ENCODE results near the gene TTC4. TPM values are rescaled to one million over a fixed set of nuclear protein-coding genes. Genes with fewer than 3 reads are reported as not detected.

Gene TTC4
- total RNA-seq, 1 donor = 22.9 TPM

GRCh38 chr1:54695221-54695620 is 20.4 kb upstream of the TTC4 start:
- H3K4me3 ChIP-seq (ENCODE audit: low read depth, low read length) = no peak overlapping the region
- no peak for DNase-seq (ENCODE audit: low read depth)
- TF ChIP-seq CTCF (IDR thresholded peaks at IDR 0.05; ENCODE audit: insufficient read depth, low read depth, low read length) = no peak

GRCh38 chr1:54695764-54696163 is 19.9 kb upstream of the TTC4 start:
- TF ChIP-seq CTCF (IDR thresholded peaks at IDR 0.05; ENCODE audit: insufficient read depth, low read depth, low read length) = no peak
- no peak for DNase-seq (ENCODE audit: low read depth)
- H3K4me3 ChIP-seq (ENCODE audit: low read depth, low read length) = no peak overlapping the region

GRCh38 chr1:54696262-54696661 is 19.4 kb upstream of the TTC4 start:
- no peak for TF ChIP-seq CTCF (IDR thresholded peaks at IDR 0.05; ENCODE audit: insufficient read depth, low read depth, low read length)
- DNase-seq (ENCODE audit: low read depth) = no peak
- no peak overlapping the region for H3K4me3 ChIP-seq (ENCODE audit: low read depth, low read length)

- no peak overlapping the region for H3K4me3 ChIP-seq (ENCODE audit: low read depth, low read length)
- no peak for TF ChIP-seq CTCF (IDR thresholded peaks at IDR 0.05; ENCODE audit: insufficient read depth, low read depth, low read length)
- no peak for DNase-seq (ENCODE audit: low read depth)
Measured at GRCh38 chr1:54697896-54698295, 17.8 kb upstream of the TTC4 start.

GRCh38 chr1:54698346-54698745 is 17.3 kb upstream of the TTC4 start:
- H3K4me3 ChIP-seq (ENCODE audit: low read depth, low read length) = no peak overlapping the region
- no peak for DNase-seq (ENCODE audit: low read depth)
- no peak for TF ChIP-seq CTCF (IDR thresholded peaks at IDR 0.05; ENCODE audit: insufficient read depth, low read depth, low read length)

- no peak for TF ChIP-seq CTCF (IDR thresholded peaks at IDR 0.05; ENCODE audit: insufficient read depth, low read depth, low read length)
- H3K4me3 ChIP-seq (ENCODE audit: low read depth, low read length) = no peak overlapping the region
- DNase-seq (ENCODE audit: low read depth) = no peak
Measured at GRCh38 chr1:54699936-54700525, 15.6 kb upstream of the TTC4 start.

- no peak for TF ChIP-seq CTCF (IDR thresholded peaks at IDR 0.05; ENCODE audit: insufficient read depth, low read depth, low read length)
- H3K4me3 ChIP-seq (ENCODE audit: low read depth, low read length) = no peak overlapping the region
- DNase-seq (ENCODE audit: low read depth) = no peak
Measured at GRCh38 chr1:54701066-54701465, 14.6 kb upstream of the TTC4 start.
